WTC11 (cell line): ENCODE results near the gene LATS2.

Source experiments
- ATF2 ChIP-seq: sonication (generic); formaldehyde crosslinking; IDR thresholded peaks from 2 replicates; pipeline ENCODE4 v1.8.1; 2022; ENCODE audit warnings: low read depth, missing genetic modification reagents, borderline replicate concordance
- CTCF ChIP-seq: fragments of 200-600 bp; IDR thresholded peaks from 2 replicates; pipeline ENCODE4 v1.8.0; 2022; ENCODE audit warnings: antibody characterized with exemption
- NFE2L1 ChIP-seq: sonication (generic); formaldehyde crosslinking; IDR thresholded peaks from 2 replicates; pipeline ENCODE4 v1.8.1; 2023; ENCODE audit warnings: missing genetic modification reagents
- TCF7 ChIP-seq: sonication (generic); formaldehyde crosslinking; IDR thresholded peaks from 2 replicates; pipeline ENCODE4 v1.8.0; 2022; ENCODE audit warnings: mild to moderate bottlenecking, low read depth, missing genetic modification reagents, moderate library complexity
- TF ChIP-seq, protein P1 (sequence below): sonication (generic); formaldehyde crosslinking; IDR thresholded peaks from 2 replicates; pipeline ENCODE4 v1.8.0; 2022; ENCODE audit warnings: mild to moderate bottlenecking, missing genetic modification reagents

- TF ChIP-seq CTCF: no peak
- TF ChIP-seq, protein P1, sequence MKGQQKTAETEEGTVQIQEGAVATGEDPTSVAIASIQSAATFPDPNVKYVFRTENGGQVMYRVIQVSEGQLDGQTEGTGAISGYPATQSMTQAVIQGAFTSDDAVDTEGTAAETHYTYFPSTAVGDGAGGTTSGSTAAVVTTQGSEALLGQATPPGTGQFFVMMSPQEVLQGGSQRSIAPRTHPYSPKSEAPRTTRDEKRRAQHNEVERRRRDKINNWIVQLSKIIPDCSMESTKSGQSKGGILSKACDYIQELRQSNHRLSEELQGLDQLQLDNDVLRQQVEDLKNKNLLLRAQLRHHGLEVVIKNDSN (CRISPR knock-in tag): no peak
- no peak for TF ChIP-seq NFE2L1 (CRISPR knock-in tag)
- no peak for TF ChIP-seq ATF2
- TF ChIP-seq TCF7: no peak
These were observed 27.4 kb downstream of the LATS2 start for GRCh38 chr13:21033856-21034602.
